ENCODE measurements around the gene APAF1.
A peak's percentile ranks its signal among the peaks of the same experiment; 100 is the strongest.
"Not testable (repeated sequence)": the region's sequence is repeated elsewhere in the genome, so short reads cannot be mapped to it uniquely, and the experiment has no call there.

Gene APAF1

GRCh38 chr12:98635657-98636323 is 9.3 kb upstream of the APAF1 start:
- TF ChIP-seq, protein P1, sequence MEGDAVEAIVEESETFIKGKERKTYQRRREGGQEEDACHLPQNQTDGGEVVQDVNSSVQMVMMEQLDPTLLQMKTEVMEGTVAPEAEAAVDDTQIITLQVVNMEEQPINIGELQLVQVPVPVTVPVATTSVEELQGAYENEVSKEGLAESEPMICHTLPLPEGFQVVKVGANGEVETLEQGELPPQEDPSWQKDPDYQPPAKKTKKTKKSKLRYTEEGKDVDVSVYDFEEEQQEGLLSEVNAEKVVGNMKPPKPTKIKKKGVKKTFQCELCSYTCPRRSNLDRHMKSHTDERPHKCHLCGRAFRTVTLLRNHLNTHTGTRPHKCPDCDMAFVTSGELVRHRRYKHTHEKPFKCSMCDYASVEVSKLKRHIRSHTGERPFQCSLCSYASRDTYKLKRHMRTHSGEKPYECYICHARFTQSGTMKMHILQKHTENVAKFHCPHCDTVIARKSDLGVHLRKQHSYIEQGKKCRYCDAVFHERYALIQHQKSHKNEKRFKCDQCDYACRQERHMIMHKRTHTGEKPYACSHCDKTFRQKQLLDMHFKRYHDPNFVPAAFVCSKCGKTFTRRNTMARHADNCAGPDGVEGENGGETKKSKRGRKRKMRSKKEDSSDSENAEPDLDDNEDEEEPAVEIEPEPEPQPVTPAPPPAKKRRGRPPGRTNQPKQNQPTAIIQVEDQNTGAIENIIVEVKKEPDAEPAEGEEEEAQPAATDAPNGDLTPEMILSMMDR (IDR thresholded peaks at IDR 0.05; ENCODE audit: insufficient read depth, low read depth, low read length, missing control alignments) = no peak
- H3K4me3 ChIP-seq (ENCODE audit: low read length) = no peak overlapping the region
- DNase-seq (ENCODE audit: low read depth) = peak; percentile 89

GRCh38 chr12:98637068-98637467 is 8.0 kb upstream of the APAF1 start:
- TF ChIP-seq, protein P1 (IDR thresholded peaks at IDR 0.05; ENCODE audit: insufficient read depth, low read depth, low read length, missing control alignments) = no peak
- H3K4me3 ChIP-seq (ENCODE audit: low read length) = no peak overlapping the region
- DNase-seq (ENCODE audit: low read depth) = no peak

DNA sequence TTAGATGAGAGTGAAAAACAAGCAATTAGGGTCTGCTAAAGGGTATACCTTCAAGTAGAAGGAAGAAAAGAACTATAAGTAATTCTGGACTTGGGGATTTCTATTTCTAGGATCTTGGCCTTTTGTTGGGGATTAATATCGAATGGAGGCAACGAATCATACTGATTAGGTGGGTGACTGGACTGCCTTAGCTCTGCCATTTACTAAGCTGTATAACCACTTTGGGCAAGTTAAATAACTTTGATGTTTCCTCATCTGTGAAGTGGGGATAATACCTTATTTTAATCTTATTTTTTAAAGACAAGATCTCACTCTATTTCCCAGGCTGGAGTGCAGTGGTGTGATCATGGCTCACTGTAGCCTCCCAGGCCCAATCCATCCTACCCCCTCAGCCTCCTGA is 7.1 kb upstream of the APAF1 start:
- TF ChIP-seq, protein P1 (IDR thresholded peaks at IDR 0.05; ENCODE audit: insufficient read depth, low read depth, low read length, missing control alignments) = no peak

DNA sequence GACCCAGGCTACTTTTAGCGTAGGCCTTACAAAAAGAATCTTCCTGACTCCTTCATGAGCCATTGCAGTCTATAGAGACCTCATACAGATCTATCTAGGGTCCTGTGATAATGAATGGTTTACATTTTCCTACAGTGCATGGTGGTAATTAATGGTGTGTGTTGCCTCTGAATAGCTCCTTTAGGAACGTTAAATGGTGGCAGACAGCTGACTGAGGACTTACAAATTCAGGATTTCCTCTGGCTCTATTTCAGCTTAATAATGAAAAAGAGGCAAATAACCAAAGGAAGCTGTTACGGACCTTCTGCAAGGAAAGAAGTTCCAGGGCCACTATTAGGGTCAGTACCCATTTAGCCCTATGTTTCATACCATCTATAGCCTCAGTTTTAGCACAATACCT is 5.6 kb upstream of the APAF1 start:
- TF ChIP-seq, protein P1 (IDR thresholded peaks at IDR 0.05; ENCODE audit: insufficient read depth, low read depth, low read length, missing control alignments) = no peak
- DNase-seq (ENCODE audit: low read depth) = no peak
- no peak overlapping the region for H3K4me3 ChIP-seq (ENCODE audit: low read length)

More for the DNA sequence above, 7.1 kb upstream of the APAF1 start:
- no peak overlapping the region for H3K4me3 ChIP-seq (ENCODE audit: low read length)
- DNase-seq (ENCODE audit: low read depth) = no peak

DNA sequence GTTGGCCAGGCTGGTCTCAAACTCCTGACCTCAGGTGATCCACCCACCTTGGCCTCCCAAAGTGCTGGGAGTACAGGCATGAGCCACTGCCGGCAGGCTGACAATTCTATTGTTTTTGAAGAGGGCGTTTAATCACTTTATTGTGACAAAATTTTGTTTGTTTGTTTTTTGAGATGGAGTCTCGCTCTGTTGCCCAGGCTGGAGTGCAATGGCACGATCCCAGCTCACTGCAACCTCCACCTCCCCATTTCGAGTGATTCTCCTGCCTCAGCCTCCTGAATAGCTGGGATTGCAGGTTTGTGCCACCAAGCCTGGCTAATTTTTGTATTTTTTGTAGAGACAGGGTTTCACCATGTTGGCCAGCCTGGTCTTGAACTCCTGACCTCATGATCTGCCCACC is 2.3 kb upstream of the APAF1 start:
- H3K4me3 ChIP-seq (ENCODE audit: low read length); DNase-seq (ENCODE audit: low read depth): not testable (repeated sequence)

DNA sequence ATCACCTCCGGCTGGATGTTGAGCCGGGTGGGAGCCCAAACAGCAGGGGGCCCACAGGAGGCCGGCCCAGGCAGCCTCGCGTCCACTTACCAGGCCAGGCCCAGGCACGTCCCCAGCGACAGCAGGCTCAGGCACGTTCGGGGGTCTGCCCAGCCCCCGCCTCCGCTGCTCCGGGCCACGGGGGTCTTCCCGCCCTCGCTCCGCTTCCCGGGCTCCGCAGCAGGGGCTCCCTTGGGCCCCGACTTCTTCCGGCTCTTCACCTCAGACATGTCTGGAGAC is 718 bp upstream of the APAF1 start:
- H3K4me3 ChIP-seq (ENCODE audit: low read length) = peak overlapping the region; percentile 97
- TF ChIP-seq, protein P1 (IDR thresholded peaks at IDR 0.05; ENCODE audit: insufficient read depth, low read depth, low read length, missing control alignments) = no peak
- DNase-seq (ENCODE audit: low read depth) = peak; percentile 65

DNA sequence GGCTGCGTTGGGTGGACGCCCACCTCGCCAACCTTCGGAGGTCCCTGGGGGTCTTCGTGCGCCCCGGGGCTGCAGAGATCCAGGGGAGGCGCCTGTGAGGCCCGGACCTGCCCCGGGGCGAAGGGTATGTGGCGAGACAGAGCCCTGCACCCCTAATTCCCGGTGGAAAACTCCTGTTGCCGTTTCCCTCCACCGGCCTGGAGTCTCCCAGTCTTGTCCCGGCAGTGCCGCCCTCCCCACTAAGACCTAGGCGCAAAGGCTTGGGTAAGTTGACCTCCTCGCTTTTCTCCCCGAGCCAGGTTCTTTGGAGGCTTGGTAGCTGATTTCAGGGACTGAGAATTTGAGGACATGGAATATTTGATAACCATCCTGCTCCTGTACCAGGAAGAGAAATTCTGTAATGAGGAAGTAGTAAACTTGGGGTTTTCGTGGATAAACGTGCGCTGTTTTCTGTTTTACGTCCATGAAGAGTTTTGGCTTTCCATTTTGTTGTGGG is 530 bp downstream of the APAF1 start:
- TF ChIP-seq, protein P1 (IDR thresholded peaks at IDR 0.05; ENCODE audit: insufficient read depth, low read depth, low read length, missing control alignments) = no peak
- H3K4me3 ChIP-seq (ENCODE audit: low read length) = peak overlapping the region; percentile 97
- peak; percentile 17 for DNase-seq (ENCODE audit: low read depth)
